K562 (cell line): Measurements from ENCODE around the gene SUOX. TPM values are rescaled to one million over a fixed set of nuclear protein-coding genes. Genes with fewer than 3 reads are reported as not detected.

ENCODE experiments used
- FOXJ2 ChIP-seq: fragments of 200-800 bp; sonication (Bioruptor generic); IDR thresholded peaks from 2 replicates; pipeline ENCODE4 v1.6.1; 2016; ENCODE audit warnings: missing genetic modification characterization, missing compliant biosample characterization
- FOXM1 ChIP-seq, 2 experiments: fragments of 450-650 bp in 1 of 2; sonication (generic) in 1 of 2; formaldehyde crosslinking in 1 of 2; IDR thresholded peaks; 2 replicates each; pipeline versions ENCODE4 v1.6.1 to v1.9.0; 2017 to 2022; ENCODE audit warnings: low read depth in 2 of 2, mild to moderate bottlenecking in 2 of 2, missing genetic modification reagents in 1 of 2, moderate library complexity in 1 of 2
- HDAC2 ChIP-seq: fragments of 450-650 bp; IDR thresholded peaks from 2 replicates; pipeline ENCODE4 v1.6.1; 2016; ENCODE audit warnings: mild to moderate bottlenecking
- HNRNPH1 ChIP-seq: fragments of 200-400 bp; formaldehyde crosslinking; optimal IDR thresholded peaks from 2 replicates; pipeline ENCODE3; 2017; ENCODE audit warnings: low read depth, mild to moderate bottlenecking, low read length, moderate library complexity
- KDM5B ChIP-seq: fragments of 200-600 bp; sonication (generic); IDR thresholded peaks from 2 replicates; pipeline ENCODE4 v1.6.1; 2012; ENCODE audit warnings: low read depth, mild to moderate bottlenecking, moderate library complexity, low read length, control low read depth, inconsistent platforms; ENCODE audit not compliant: insufficient replicate concordance
- NBN ChIP-seq: fragments of 450-650 bp; IDR thresholded peaks from 2 replicates; pipeline ENCODE4 v1.6.1; 2016; ENCODE audit warnings: low read depth, mild to moderate bottlenecking
- NFATC3 ChIP-seq: fragments of 450-650 bp; IDR thresholded peaks from 2 replicates; pipeline ENCODE4 v1.6.1; 2017; ENCODE audit warnings: mild to moderate bottlenecking
- SMARCE1 ChIP-seq: fragments of 450-650 bp; IDR thresholded peaks from 2 replicates; pipeline ENCODE4 v1.7.1; 2016; ENCODE audit warnings: mild to moderate bottlenecking
- SOX6 ChIP-seq: fragments of 450-650 bp; IDR thresholded peaks from 2 replicates; pipeline ENCODE4 v1.6.1; 2014; ENCODE audit warnings: mild to moderate bottlenecking
- ZNF121 ChIP-seq: sonication (generic); formaldehyde crosslinking; conservative IDR thresholded peaks from 2 replicates; pipeline ENCODE4 v1.8.0; 2022; ENCODE audit warnings: missing genetic modification reagents
- ZNF174 ChIP-seq: fragments of 250-450 bp; sonication (Bioruptor Pico); IDR thresholded peaks from 2 replicates; pipeline ENCODE4 v1.4.0; 2020; ENCODE audit warnings: mild to moderate bottlenecking
- ZNF197 ChIP-seq: fragments of 200-800 bp; sonication (Bioruptor generic); IDR thresholded peaks from 2 replicates; pipeline ENCODE4 v1.6.1; 2016; ENCODE audit warnings: low read depth, missing genetic modification characterization, missing compliant biosample characterization
- ZNF3 ChIP-seq: fragments of 250-450 bp; sonication (Bioruptor Pico); IDR thresholded peaks from 2 replicates; pipeline ENCODE4 v1.5.0; 2021; ENCODE audit warnings: mild to moderate bottlenecking, moderate library complexity
- polyA plus RNA-seq, 8 experiments: library from polyadenylated mRNA; depleted of rRNA in 4 of 8; stranded (reverse) in 5 of 8; unstranded in 3 of 8; fragments of >200 nt; fragmentation: Nextera tagmentation in 2 of 8; fragmentation: Illumina TruSeq in 1 of 8; extraction: Ambion mirVana in 2 of 8; extraction: Trizol in 1 of 8; gene quantifications; 2 replicates each; pipeline versions ENCODE4 v1.2.1 to v1.2.3, GENCODE V29; 2011 to 2014; ENCODE audit warnings: inconsistent platforms in 1 of 8, missing spikeins in 1 of 8
- total RNA-seq, 7 experiments: library from RNA; depleted of rRNA in 6 of 7; stranded (reverse); fragments of >200 nt in 6 of 7; fragmentation: Illumina TruSeq in 2 of 7; extraction: Trizol in 2 of 7; gene quantifications; 2 replicates each; pipeline versions ENCODE4 v1.2.1 to v1.2.3, GENCODE V29; 2011 to 2021; ENCODE audit warnings: low replicate concordance in 1 of 7
- TF ChIP-seq, protein P1 (sequence below): fragments of 450-650 bp; formaldehyde crosslinking; conservative IDR thresholded peaks from 2 replicates; pipeline ENCODE4 v1.4.0; 2022; ENCODE audit warnings: mild to moderate bottlenecking, missing genetic modification characterization
- TF ChIP-seq, protein P2 (sequence below): fragments of 450-650 bp; formaldehyde crosslinking; IDR thresholded peaks from 2 replicates; pipeline ENCODE4 v1.4.0; 2020; ENCODE audit warnings: mild to moderate bottlenecking, moderate library complexity
- TF ChIP-seq, protein P3 (sequence below): fragments of 250-450 bp; sonication (Bioruptor Pico); IDR thresholded peaks from 2 replicates; pipeline ENCODE4 v1.8.0; 2022; ENCODE audit warnings: inconsistent platforms
- TF ChIP-seq, protein P4 (sequence below), 2 experiments: fragments of 450-650 bp; IDR thresholded peaks; 2 replicates each; pipeline ENCODE4 v1.6.1; 2018; ENCODE audit warnings: mild to moderate bottlenecking in 2 of 2, low read depth in 1 of 2; ENCODE audit not compliant: partially characterized antibody in 2 of 2

The SUOX gene
- total and polyA plus RNA-seq, 9 of the 15 experiments (the other 6 are each of a cell fraction or from before 2014, with no cell fraction given) = 9.2 to 39.7 (median 25.4) TPM

DNA sequence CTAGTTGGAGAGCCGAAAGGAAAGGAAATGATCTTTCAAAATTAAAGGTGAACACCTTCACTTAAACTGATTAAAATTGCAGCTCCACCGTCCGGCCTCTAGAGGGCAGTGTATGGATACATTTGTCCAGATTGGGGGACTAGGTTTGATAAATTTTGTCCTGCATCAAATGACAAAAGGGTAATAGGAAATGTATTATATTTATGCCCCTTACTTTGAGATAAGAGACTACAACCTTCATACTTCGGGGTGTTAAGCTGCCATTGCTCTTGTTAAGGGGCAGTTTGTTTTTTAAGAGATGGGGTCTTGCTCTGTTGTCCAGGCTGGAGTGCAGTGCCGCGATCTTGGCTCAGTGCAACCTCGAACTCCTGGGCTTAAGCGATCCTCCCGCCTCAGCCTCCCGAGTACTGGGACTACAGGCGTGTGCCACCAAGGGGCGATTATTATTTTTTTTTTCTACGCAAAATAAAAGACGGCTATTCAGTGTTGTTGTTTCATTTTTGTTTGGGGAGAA is 818 bp upstream of the SUOX start (continued):
- TF ChIP-seq, protein P1, sequence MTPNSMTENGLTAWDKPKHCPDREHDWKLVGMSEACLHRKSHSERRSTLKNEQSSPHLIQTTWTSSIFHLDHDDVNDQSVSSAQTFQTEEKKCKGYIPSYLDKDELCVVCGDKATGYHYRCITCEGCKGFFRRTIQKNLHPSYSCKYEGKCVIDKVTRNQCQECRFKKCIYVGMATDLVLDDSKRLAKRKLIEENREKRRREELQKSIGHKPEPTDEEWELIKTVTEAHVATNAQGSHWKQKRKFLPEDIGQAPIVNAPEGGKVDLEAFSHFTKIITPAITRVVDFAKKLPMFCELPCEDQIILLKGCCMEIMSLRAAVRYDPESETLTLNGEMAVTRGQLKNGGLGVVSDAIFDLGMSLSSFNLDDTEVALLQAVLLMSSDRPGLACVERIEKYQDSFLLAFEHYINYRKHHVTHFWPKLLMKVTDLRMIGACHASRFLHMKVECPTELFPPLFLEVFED (CRISPR knock-in tag) = no peak
- peak; percentile 84 for TF ChIP-seq NBN
- 0 out of 2 replicates have a peak, but pooled peaks have one; percentile 20 for TF ChIP-seq SOX6
- TF ChIP-seq, protein P2, sequence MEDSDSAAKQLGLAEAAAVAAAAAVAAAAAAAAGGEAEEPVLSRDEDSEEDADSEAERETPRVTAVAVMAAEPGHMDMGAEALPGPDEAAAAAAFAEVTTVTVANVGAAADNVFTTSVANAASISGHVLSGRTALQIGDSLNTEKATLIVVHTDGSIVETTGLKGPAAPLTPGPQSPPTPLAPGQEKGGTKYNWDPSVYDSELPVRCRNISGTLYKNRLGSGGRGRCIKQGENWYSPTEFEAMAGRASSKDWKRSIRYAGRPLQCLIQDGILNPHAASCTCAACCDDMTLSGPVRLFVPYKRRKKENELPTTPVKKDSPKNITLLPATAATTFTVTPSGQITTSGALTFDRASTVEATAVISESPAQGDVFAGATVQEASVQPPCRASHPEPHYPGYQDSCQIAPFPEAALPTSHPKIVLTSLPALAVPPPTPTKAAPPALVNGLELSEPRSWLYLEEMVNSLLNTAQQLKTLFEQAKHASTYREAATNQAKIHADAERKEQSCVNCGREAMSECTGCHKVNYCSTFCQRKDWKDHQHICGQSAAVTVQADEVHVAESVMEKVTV (CRISPR knock-in tag) = peak; percentile 66
- TF ChIP-seq HDAC2 = peak; percentile 94
- TF ChIP-seq ZNF174 (CRISPR knock-in tag) = no peak
- no peak for TF ChIP-seq KDM5B
- TF ChIP-seq, protein P3, sequence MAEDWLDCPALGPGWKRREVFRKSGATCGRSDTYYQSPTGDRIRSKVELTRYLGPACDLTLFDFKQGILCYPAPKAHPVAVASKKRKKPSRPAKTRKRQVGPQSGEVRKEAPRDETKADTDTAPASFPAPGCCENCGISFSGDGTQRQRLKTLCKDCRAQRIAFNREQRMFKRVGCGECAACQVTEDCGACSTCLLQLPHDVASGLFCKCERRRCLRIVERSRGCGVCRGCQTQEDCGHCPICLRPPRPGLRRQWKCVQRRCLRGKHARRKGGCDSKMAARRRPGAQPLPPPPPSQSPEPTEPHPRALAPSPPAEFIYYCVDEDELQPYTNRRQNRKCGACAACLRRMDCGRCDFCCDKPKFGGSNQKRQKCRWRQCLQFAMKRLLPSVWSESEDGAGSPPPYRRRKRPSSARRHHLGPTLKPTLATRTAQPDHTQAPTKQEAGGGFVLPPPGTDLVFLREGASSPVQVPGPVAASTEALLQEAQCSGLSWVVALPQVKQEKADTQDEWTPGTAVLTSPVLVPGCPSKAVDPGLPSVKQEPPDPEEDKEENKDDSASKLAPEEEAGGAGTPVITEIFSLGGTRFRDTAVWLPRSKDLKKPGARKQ = 0 out of 2 replicates have a peak, but pooled peaks have one; percentile 73
- TF ChIP-seq ZNF121 (CRISPR knock-in tag) = peak; percentile 100
- TF ChIP-seq ZNF197 (CRISPR knock-in tag) = 0 out of 2 replicates have a peak, but pooled peaks have one; percentile 46
- peak; percentile 65; the same call in 1 of the 2 replicates for TF ChIP-seq FOXM1 (IDR thresholded peaks at IDR 0.05; ENCODE audit: low read depth)
- no peak for TF ChIP-seq FOXM1 (CRISPR knock-in tag; IDR thresholded peaks at IDR 0.05; ENCODE audit: low read depth)
- TF ChIP-seq SMARCE1 = peak; percentile 30; the same call in 1 of the 2 replicates
- peak; percentile 73; the same call in 1 of the 2 replicates for TF ChIP-seq NFATC3
- peak; percentile 12; the same call in 1 of the 2 replicates for TF ChIP-seq ZNF3
- TF ChIP-seq HNRNPH1 = no peak
- TF ChIP-seq FOXJ2 = no peak
- TF ChIP-seq, protein P4, sequence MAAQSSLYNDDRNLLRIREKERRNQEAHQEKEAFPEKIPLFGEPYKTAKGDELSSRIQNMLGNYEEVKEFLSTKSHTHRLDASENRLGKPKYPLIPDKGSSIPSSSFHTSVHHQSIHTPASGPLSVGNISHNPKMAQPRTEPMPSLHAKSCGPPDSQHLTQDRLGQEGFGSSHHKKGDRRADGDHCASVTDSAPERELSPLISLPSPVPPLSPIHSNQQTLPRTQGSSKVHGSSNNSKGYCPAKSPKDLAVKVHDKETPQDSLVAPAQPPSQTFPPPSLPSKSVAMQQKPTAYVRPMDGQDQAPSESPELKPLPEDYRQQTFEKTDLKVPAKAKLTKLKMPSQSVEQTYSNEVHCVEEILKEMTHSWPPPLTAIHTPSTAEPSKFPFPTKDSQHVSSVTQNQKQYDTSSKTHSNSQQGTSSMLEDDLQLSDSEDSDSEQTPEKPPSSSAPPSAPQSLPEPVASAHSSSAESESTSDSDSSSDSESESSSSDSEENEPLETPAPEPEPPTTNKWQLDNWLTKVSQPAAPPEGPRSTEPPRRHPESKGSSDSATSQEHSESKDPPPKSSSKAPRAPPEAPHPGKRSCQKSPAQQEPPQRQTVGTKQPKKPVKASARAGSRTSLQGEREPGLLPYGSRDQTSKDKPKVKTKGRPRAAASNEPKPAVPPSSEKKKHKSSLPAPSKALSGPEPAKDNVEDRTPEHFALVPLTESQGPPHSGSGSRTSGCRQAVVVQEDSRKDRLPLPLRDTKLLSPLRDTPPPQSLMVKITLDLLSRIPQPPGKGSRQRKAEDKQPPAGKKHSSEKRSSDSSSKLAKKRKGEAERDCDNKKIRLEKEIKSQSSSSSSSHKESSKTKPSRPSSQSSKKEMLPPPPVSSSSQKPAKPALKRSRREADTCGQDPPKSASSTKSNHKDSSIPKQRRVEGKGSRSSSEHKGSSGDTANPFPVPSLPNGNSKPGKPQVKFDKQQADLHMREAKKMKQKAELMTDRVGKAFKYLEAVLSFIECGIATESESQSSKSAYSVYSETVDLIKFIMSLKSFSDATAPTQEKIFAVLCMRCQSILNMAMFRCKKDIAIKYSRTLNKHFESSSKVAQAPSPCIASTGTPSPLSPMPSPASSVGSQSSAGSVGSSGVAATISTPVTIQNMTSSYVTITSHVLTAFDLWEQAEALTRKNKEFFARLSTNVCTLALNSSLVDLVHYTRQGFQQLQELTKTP (IDR thresholded peaks at IDR 0.05; ENCODE audit: low read depth in 1 of 2, partially characterized antibody in 2 of 2) = peak in 1 of 2 experiments; percentile 36
